Fibroblast of mammary gland (primary cell): Measurements from ENCODE around the gene ATXN1.

Source experiments
- DNase-seq: peaks from one replicate; pipeline ENCODE4 v3.0.0-alpha.2; 2010; ENCODE audit warnings: low read depth
- H3K4me3 ChIP-seq: 2 replicates; pipeline ENCODE4 v1.5.1; 2011; ENCODE audit warnings: low read depth, mild to moderate bottlenecking, low read length, moderate library complexity; ENCODE audit not compliant: control insufficient read depth
- CTCF ChIP-seq: conservative IDR thresholded peaks from 2 replicates; pipeline ENCODE4 v1.5.1; 2011; ENCODE audit warnings: low read depth, low read length, inconsistent platforms; ENCODE audit not compliant: control insufficient read depth, insufficient read depth

The ATXN1 gene

GRCh38 chr6:16305246-16305725 lies 456.0 kb downstream of the ATXN1 start:
- TF ChIP-seq CTCF: no peak
- no peak for DNase-seq
- H3K4me3 ChIP-seq: no peak overlapping the region

GRCh38 chr6:16302721-16303552 lies 458.3 kb downstream of the ATXN1 start:
- H3K4me3 ChIP-seq: no peak overlapping the region
- DNase-seq: no peak
- TF ChIP-seq CTCF: no peak

- H3K4me3 ChIP-seq: no peak overlapping the region
- TF ChIP-seq CTCF: no peak
- DNase-seq: no peak
These were observed 459.7 kb downstream of the ATXN1 start for GRCh38 chr6:16301511-16301910.

GRCh38 chr6:16299861-16300260 lies 461.4 kb downstream of the ATXN1 start:
- TF ChIP-seq CTCF: no peak
- H3K4me3 ChIP-seq: no peak overlapping the region
- no peak for DNase-seq

GRCh38 chr6:16296061-16296670 lies 465.1 kb downstream of the ATXN1 start:
- no peak for DNase-seq
- no peak overlapping the region for H3K4me3 ChIP-seq
- no peak for TF ChIP-seq CTCF

- H3K4me3 ChIP-seq: no peak overlapping the region
- no peak for TF ChIP-seq CTCF
- no peak for DNase-seq
These were observed 465.8 kb downstream of the ATXN1 start for GRCh38 chr6:16295471-16295870.

- TF ChIP-seq CTCF: no peak
- H3K4me3 ChIP-seq: no peak overlapping the region
- no peak for DNase-seq
These were observed 466.2 kb downstream of the ATXN1 start for GRCh38 chr6:16295060-16295459.
